Activated CD8-positive, alpha-beta memory T cell treated with anti-CD3 and anti-CD28 coated beads, Interleukin-2, amount 50 U/mL, for 4 hours (primary cell): ENCODE results near the gene ZNF407.
A peak's percentile ranks its signal among the peaks of the same experiment; 100 is the strongest.

ENCODE experiments used
- DNase-seq: peaks from one replicate; pipeline ENCODE4 v3.0.0-alpha.2; 2020

Gene ZNF407

GRCh38 chr18:75063196-75063595, 465.5 kb downstream of the ZNF407 start:
- DNase-seq: no peak

GRCh38 chr18:75063615-75064512, 466.2 kb downstream of the ZNF407 start:
- DNase-seq: no peak

GRCh38 chr18:75064513-75064905, 466.8 kb downstream of the ZNF407 start:
- DNase-seq: no peak

GRCh38 chr18:75065251-75066000, 467.8 kb downstream of the ZNF407 start:
- no peak for DNase-seq

GRCh38 chr18:75066021-75066880, 468.6 kb downstream of the ZNF407 start:
- DNase-seq: no peak

GRCh38 chr18:75066936-75067335, 469.3 kb downstream of the ZNF407 start:
- DNase-seq: no peak

- DNase-seq: no peak
Observed at GRCh38 chr18:75067996-75068645, 470.5 kb downstream of the ZNF407 start.

- DNase-seq: no peak
Observed at GRCh38 chr18:75068682-75069435, 471.2 kb downstream of the ZNF407 start.

- no peak for DNase-seq
Observed at GRCh38 chr18:75070235-75070624, 472.6 kb downstream of the ZNF407 start.

- DNase-seq: peak; percentile 66
Observed at GRCh38 chr18:75070625-75071483, 473.2 kb downstream of the ZNF407 start.

- no peak for DNase-seq
Observed at GRCh38 chr18:75071484-75071785, 473.8 kb downstream of the ZNF407 start.

GRCh38 chr18:75071866-75072671, 474.4 kb downstream of the ZNF407 start:
- no peak for DNase-seq

- DNase-seq: no peak
Observed at GRCh38 chr18:75072672-75073371, 475.2 kb downstream of the ZNF407 start.

GRCh38 chr18:75073654-75074053, 476.0 kb downstream of the ZNF407 start:
- no peak for DNase-seq

- no peak for DNase-seq
Observed at GRCh38 chr18:75074196-75075015, 476.7 kb downstream of the ZNF407 start.

GRCh38 chr18:75075016-75075305, 477.3 kb downstream of the ZNF407 start:
- no peak for DNase-seq

- no peak for DNase-seq
Observed at GRCh38 chr18:75075429-75075841, 477.8 kb downstream of the ZNF407 start.

- no peak for DNase-seq
Observed at GRCh38 chr18:75076286-75076685, 478.6 kb downstream of the ZNF407 start.

GRCh38 chr18:75081486-75081885, 483.8 kb downstream of the ZNF407 start:
- DNase-seq: no peak
